Activated naive CD8-positive, alpha-beta T cell treated with anti-CD3 and anti-CD28 coated beads, Interleukin-2, amount 50 U/mL, for 16 hours (primary cell): ENCODE data around the gene BRSK2.

Source experiments
- DNase-seq: peaks from one replicate; pipeline ENCODE4 v3.0.0-alpha.2; 2020; ENCODE audit warnings: low read depth, low spot score

BRSK2 gene

DNA sequence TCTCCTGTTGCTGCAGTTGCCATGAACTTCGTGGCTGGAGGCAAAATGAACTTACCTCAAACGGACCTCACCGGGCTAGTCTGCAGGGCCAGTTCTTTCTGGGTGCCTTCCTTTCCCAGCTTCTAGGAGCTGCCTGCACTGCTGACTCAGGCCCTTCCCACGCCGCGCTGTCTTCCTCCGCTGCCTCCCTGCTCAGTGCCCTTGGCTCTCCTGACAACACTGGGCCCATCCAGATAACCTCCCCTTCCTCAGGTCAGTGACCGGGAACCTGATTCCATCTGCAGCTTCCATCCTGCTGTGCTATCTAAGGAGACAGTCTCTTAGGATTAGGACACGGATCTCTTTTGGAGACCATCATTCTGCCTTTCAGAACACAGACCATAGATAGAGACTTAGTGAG lies 77.5 kb downstream of the BRSK2 start:
- DNase-seq, result no peak

DNA sequence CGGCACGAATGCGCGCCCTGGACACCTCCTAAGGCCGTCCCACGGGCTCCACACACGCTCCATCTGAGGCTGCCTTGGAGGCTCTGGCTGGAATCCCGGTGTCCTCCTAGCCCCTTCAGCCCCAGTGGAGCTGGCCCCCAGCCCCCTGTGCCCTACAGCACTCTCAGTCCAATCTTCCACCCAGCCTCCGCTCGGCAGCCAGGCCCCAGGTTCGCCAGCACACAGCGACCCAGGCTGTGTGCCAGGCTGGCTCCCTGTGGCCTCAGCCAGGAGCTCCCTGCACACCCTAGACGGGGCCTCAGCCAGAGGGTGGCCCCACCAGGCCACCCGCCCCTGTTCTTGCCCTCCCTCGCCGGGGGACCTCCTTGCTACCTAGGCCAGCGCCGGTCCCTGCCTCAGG lies 78.3 kb downstream of the BRSK2 start:
- DNase-seq, result no peak

DNA sequence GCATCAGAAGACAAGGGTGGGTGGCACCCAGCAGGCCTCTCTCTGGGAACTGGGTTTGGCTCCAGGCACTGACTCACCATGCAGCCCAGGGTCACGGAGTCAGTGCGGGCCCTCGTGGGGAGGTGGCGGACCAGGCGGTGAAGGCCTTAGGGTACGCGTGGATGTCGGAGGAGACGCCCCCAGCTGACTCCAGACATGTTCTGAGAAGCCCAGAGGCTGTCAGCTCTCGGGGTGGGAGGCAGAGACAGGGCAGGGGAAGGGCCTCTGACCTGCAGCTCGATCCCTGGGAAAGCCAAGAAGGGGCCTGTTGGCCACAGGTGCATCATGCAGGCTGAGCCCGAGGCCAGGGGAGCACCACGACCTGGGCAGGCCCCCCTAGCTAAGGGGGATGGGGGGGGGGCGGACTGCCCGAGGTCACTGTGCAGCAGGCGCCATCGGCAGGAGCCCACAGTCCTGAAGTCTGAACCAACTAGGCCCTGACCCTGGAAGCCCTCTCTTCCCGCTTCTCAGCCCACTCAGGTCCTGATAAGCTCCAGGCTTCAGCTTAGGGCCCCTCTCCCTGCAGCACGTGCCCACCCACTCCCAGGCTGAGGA lies 78.8 kb downstream of the BRSK2 start:
- DNase-seq, result no peak

DNA sequence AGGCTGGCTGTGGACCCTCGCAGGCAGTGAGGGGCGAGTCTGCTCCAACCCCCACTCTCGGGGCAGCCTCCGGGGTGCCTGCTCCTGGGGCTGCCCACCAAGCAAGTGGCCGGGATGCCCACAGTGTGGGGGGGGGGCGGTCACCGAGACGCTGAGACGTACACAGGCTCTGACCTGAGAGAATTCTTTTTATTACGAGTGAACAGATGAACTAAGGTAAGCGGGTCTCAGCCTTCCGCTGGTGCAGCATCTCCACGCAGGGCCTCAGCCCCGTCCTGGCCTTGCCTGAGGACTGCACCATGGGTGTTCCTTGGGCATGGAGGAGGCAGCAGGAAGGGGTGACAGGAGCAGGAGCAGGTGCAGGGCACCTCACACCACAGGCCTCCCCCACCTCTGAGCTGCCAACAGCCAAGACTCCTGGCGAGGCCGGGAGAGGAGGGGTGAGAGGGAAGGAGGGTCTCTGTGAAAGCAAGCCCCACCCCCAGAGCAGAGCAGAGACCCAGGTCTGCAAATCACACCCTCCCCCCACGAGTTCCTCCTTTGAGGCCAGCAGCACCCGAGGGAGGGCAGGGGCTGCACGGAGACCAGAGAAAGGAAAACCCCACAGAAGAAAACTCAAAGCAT lies 79.7 kb downstream of the BRSK2 start:
- DNase-seq, result no peak

DNA sequence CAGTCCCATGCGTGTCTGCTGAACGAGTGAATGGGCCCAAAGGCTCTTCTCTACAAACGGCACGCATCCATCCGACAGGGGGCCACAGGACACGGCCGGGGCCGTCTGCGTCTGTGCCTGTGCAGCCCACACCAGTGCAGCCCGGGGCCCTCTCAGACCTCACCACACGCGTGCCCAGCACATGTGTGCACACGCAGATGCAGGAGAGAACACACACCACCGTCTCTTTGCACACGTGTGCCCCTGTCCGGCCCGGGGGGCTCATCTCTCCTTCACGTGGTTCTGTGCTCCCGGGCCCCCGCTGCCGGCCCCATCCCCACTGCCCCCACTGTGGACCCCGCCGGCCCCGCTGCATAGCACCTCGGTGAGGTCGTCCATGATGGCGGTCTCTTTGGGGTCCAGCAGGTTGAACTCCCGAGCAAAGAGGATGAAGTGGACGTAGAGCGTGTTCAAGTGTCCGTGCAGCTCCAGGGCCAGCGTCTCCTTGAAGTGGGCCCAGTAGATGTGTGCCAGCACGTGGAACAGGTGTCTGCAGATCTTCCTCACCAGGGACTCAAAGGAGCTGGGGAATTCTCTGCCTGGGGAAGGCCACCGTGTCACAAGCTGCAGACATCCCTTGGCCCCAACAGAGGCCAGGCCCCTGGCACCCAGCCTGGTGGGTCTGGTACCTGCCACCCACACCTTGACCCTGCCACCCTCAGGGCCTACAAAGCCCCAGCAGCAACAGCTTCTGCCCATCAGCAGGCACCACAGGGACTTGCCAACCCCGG lies 80.4 kb downstream of the BRSK2 start:
- DNase-seq, result no peak

DNA sequence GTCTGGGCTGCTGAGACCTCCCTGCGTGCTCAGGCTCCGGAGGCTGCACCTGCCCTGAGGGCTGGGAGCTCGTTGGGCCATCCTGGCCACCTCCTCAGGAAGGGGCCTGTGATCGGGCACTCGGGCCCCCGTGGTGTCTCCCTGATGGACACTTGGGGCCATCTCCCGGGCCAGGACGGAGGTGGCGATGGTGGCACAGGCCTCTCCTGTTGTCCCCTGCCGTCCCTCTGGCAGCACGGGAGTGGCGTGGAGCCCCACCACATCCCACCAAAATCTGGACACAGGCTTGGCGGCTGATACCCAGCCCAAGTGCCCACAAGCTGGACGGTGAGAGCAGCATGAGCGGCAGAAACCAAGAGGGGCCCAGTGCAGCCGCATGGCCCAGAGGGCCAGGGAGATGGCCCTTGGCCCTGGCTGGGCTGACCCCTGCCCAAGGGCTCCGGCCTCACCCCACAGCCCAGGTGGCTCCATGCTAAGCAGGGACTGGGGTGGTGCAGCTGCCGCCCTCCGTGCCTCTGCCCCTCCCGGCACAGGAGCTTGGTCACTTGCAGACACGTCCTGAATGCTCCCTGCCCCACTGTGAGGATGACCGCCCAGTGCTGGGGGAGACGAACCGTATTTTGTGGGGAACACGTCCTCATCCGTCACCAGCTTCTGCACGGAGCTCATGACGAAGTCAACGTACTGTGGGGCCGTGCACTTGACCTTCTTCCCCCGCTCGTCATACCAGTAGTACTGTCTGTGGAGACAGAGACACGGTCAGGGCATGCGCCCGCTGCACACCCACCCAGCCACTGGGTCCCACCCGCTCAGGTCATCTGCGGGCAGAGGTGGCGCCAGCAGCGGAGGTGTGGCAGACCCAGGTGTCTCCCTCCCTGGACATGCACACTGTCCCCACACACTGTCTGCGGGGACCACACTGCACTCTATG lies 81.2 kb downstream of the BRSK2 start:
- no peak for DNase-seq

DNA sequence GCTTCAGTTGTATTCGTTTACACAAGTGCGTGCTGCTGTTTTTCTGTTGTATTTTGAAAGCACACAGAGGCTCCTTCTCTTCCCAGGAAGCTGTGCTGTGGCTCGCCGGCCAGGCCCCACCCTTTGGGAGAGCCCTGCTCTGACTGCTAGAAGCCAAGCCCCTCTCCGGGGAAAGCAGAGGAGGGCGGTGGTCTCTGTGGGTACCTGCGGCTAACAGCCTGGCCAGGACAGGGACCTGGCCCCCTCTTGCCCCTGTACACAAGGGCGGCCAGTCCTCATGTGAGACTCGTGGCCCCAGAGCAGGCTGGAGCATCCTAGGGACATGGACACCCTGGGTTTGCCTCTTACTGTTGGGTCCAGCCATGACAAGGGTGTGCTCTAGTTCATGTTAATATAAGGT lies 82.0 kb downstream of the BRSK2 start:
- DNase-seq, result no peak

DNA sequence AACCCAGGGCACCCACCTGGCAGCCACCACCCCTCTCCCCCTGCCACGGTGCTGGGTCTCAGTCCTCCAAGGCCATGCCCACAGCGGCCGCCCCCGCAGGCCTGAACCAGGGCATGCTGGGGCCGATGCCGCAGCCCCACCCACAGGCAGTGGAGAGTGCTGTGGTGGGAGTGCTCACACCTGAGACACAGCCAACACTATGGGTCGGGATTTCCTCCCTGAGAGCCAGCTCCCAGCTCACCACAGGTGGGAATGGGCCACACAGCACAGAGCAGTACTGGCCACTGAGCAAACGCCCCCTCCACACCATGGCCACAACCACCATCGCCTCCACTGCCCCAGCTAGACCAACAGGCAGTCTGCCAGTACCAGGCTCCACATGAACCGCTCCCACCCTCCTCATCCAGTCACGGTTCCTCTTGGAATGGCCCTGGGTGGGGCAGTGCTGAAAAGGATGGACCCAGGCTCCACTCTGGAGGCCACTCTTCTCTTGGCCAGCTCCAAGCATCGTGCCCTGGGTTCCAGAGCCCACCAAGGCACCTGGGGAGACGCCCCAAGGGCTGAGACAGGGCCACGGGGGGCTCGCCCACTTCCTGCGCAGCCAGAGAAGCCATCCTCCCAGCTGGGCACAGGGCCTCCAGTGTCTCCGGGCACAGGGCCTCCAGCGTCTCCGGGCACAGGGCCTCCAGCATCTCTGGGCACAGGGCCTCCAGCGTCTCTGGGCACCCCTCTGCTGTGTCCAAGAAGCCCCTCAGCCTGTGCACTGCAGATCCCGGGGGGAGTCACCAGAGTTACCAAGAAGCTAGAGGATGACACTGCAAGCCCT lies 82.7 kb downstream of the BRSK2 start:
- DNase-seq, result no peak

DNA sequence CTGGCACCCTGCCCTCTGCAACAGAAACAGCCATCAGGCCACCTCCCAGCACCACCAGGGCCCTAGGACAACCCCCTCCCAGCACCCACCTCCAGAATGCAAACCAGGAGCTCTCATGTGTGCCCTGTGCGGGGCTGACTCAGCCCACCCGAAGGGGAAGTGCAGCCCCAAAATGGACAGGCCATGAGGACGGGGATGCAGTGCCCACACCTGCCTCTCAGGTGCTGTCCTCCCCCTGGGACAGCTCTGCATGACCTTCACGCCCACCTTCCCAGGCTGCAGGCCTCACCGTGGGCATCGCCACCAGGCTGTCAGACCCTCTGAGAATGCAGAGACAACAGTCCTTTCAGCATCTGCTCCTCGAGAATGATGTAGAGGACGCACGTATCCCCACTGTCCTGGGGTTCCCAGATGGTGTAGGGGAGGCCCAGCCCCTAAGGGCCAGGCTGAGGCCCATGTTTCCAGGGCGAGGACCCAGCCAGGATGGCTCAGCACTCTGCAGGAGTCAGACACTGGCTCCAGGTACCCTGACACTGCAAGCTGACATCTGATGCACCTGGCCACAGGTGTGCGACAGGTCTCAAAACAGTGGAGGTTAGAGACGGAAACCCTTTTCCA lies 83.4 kb downstream of the BRSK2 start:
- no peak for DNase-seq

DNA sequence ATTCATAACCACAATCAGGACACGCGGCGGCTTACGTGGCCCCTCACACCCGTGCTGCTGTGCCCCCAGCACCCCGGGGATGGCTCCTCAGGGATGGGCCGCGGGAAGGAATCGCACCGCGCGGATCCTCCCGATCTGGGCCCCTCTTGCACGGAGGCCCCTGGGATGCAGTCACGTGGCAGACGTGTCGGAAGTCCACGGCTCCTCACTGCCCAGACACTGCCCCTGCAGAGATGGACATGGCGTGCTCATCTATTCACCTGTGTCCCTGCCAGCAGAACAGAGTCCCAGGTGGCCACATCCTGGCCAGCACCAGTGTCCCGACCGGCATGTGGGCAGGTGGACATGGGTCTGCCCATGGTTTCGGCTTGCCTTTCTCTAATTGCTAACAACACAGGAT lies 84.1 kb downstream of the BRSK2 start:
- no peak for DNase-seq

DNA sequence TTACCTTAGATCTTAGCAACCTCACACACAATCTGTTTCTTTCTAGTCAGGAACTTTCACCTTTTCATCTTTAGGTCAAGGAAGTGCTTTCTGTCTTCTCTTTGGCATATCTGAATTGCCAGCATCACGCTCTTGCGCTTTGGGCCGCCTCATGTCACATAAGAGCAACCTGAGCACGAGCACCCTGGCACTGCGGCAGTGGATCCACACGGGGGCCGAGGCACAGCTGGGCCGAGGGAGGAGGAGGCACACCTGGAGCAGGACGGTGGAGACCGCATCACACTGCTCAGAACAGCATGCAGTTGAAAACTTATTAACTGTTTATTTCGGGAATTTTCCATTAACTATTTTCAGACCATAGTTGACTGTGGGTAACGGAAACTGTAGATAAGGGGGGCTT lies 86.1 kb downstream of the BRSK2 start:
- DNase-seq, result no peak

DNA sequence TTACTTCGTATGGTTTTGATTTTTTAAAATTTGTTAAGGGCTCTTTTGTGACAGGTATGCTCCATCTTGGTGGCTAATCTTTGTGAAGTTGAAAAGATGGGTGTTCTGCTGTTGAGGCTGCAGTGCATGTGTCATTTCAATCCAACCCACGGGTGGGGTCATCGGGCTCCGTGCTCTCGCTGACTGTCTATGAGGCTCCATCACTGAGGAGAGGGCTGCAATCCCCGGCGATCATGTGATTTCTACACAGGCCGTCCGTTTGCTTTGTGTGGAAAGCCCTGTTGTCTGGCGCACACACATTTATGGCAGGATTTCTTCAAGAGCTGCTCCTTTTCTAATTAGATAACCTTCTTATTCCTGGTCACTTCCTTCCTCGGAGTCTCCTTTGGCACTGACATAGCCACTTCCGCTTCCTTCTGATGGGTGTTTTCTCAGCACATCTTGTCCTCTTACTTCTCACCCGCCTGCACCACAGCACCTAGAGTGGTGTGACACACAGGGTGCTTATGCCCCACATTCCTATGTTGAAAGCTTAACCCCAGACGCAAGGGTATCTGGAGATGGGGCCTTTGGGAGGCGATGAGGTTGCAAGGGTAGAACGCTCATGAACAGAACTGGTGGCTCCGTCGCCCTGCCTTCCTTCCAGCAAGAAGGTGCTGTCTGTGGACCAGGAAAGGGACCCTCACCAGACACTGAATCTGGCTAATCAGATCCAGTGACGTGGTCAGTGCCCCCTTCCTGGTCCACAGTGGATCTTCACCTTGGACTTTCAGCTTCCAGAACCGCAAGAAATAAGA lies 87.4 kb downstream of the BRSK2 start:
- no peak for DNase-seq

DNA sequence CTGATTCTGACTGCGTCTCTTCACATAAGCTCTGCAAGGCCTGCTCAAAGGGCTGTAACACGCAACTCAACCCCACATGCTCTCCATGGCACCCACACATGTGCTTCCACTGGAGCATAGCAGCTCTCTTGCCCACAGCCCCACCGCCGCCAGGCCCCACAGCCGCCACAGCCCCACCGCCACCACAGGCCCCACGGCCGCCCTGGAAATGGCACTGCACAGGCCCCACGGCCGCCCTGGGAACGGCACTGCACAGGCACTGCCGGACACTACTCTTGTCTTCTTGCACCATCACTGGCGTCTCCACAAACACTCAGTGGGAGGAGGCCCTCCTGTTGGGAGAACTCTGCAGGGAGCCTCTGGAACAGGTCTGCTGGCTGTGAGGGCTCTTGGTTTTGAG lies 88.3 kb downstream of the BRSK2 start:
- no peak for DNase-seq

DNA sequence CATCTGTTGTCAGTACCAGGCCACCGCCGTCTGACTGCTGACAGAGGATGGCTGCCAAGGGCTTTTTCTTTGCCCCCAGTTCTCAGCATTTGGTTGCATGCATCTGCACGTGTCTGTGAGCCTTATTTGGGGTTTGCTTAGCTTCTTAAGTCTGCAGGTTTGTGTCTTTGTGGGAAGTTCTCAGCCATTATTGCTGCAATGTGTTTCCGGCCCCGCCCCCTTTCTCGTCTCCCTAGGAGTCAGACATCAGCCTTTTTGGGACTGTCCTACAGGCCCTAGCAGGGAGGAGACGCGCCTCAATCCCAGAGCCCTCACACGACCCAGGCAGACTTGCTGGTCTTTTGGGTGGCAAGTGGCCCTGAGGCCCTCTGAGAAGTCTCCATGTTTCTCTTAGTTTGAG lies 88.8 kb downstream of the BRSK2 start:
- no peak for DNase-seq

DNA sequence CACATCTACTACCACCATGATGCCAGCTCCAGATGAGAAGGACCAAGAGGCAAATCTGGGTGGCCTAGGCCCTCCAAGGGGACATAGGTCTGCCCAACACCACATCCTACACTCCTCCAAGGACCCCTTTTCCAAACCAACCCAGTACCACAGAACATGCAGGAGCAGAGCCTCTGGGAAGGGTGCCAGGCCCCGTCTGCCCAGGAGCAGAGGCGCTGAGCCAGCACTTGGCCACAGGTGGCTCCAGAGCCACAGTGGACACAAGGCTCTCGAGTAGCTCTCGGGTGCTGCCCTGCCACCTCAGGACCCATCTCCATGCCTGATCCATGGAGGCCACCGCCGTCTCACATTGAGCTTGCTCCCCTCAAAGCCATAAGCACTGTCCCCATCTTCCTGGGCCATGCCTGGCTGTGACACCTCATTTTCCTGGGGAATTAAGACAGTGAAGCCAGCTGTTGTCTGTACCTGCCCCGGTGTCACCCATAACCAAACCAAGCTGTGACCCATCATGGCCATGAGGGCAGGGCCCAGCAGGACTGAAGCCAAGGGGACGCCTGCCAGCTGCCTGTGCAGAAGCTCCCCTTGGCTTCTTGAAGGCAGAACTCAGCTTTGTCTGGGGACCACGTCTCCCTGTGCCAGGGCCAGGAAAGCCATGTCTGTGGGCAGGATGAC lies 89.4 kb downstream of the BRSK2 start:
- DNase-seq, result no peak

DNA sequence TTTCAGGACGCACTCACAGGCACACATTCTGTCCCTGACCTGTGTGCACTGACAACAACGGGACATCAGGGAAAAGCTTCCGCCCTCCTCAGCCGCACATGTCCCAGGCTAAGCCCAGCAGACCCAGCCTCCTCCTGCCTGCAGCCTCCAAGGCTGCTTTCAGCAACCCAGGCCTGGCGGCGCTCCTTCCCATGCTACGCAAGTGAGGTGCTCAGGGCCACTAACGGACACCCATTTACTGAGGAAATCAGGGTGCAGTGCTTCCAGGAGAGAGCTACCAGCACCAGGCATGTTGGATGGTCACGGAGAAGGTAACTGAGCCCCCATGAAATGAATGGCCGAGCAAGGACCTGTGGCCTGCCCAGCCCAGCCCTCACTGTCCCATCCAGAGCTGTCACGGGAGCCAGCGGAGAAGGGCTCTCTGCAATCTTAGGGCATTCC lies 90.0 kb downstream of the BRSK2 start:
- no peak for DNase-seq

DNA sequence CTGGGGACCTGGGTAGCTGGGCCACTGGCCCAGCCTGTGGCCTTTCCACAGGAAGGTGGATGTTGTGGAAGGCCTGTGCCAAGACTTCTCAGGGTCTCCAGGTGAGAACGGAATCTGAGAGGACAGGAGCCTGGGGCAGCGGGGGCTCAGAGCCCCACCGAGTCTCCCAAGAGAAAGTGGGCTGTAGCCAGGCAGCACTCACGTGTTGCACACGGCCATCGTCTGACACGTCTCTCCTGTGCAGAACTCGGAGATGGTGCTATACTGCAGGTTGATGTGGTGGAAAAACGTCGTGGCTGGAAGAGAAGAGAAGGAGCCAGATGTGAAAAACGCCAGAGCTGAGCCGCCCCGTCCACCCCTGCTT lies 90.4 kb downstream of the BRSK2 start:
- DNase-seq, result no peak

DNA sequence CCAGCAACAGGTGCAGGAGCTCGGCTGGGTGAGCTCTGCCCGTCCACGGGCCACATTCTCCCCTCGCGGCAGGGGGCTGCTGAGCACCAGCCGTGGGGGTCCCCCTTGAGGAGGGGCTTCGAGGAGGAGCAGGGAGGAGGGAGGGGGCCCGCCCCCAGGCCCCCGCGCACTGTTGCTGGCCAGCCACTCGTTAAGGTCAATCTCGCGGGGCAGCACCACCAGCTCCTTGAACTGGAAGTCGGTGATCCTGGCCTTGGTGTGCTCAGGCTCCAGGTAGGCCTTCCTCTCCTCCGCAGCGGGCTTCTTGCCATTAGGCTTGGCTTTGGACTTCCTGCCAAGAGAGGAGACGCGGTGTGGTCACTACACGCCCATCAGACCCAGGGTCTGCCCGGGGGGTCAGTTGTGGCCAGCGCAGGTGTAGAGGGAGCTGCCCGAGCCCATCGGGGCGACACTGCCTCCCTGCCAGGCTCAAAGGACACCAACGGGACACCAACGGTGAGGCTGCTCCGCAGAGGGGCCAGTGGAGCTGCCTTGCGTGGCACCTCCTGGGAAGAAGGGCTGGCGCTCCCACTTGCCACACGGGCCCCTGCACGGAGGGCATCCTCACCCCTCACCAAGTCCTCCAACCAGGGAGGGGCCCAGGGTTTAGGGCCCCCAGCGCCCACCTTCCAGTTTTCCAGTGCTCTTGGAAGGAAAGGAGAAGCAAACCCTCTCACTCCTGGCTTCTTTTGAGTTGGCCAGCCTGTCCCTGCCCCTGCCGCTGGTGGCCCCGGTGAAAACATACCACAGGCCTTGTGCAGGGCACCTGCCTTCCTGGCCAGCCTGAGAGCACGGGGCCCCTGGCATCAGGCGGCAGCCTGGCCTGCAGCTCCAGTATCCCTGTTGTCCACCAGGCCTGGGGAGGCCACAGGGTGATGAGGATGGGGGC lies 91.1 kb downstream of the BRSK2 start:
- no peak for DNase-seq
